ENCODE data around the gene ZNF212. TPM values are rescaled to one million over a fixed set of nuclear protein-coding genes. Genes with fewer than 3 reads are reported as not detected.

The ZNF212 gene
- polyA plus RNA-seq, 1 donor from 2014 or later, result 12.2 TPM

GRCh38 chr7:149294634-149295480 lies 55.4 kb downstream of the ZNF212 start:
- no peaks in the 10 kb centered on the region for H3F3A ChIP-seq (ENCODE audit: insufficient read depth, low read length, poor library complexity, severe bottlenecking)
- H3K27me3 ChIP-seq (ENCODE audit: insufficient read depth, low read depth, low read length), result no peaks in the 10 kb centered on the region
- H3K9me2 ChIP-seq (ENCODE audit: insufficient read depth, low read length), result no peaks in the 10 kb centered on the region
- H3K36me3 ChIP-seq (ENCODE audit: insufficient read depth, low read length), result no peaks in the 10 kb centered on the region
- H3K9me3 ChIP-seq (ENCODE audit: low read length), result no peaks in the 10 kb centered on the region
- no peak overlapping the region for H3K4me3 ChIP-seq (ENCODE audit: low read length)
- no peak overlapping the region for H3K9ac ChIP-seq (ENCODE audit: low read length)
- TF ChIP-seq RAD21 (conservative IDR thresholded peaks at IDR 0.05), result no peak
- no peak for TF ChIP-seq CTCF (IDR thresholded peaks at IDR 0.05; ENCODE audit: poor library complexity, severe bottlenecking)
- no peak for TF ChIP-seq EP300 (conservative IDR thresholded peaks at IDR 0.05; ENCODE audit: poor library complexity, severe bottlenecking)
- no peak for TF ChIP-seq SMC3 (conservative IDR thresholded peaks at IDR 0.05; ENCODE audit: poor library complexity)
- TF ChIP-seq POLR2AphosphoS5 (IDR thresholded peaks at IDR 0.05), result no peak
- TF ChIP-seq TAF1 (IDR thresholded peaks at IDR 0.05; ENCODE audit: low read depth), result no peak
- H3K79me2 ChIP-seq (replicated peaks; ENCODE audit: insufficient read depth, low read length), result no peaks in the 10 kb centered on the region
- H3K27ac ChIP-seq (ENCODE audit: low read length), result no peak overlapping the region
- H4K20me1 ChIP-seq (ENCODE audit: insufficient read depth), result no peaks in the 10 kb centered on the region
- no peak overlapping the region for H2AFZ ChIP-seq (ENCODE audit: low read depth, low read length)
- H3K4me2 ChIP-seq (ENCODE audit: low read length), result no peak overlapping the region

GRCh38 chr7:149295481-149295850 lies 56.0 kb downstream of the ZNF212 start:
- Histone ChIP-seq H3K9me3 (ENCODE audit: low read length) (no peaks in the 10 kb centered on the region), H3K27ac (ENCODE audit: low read length) (no peak overlapping the region), H3K79me2 (replicated peaks; ENCODE audit: insufficient read depth, low read length) (no peaks in the 10 kb centered on the region), H4K20me1 (ENCODE audit: insufficient read depth) (no peaks in the 10 kb centered on the region), H3K4me3 (ENCODE audit: low read length) (no peak overlapping the region), H2AFZ (ENCODE audit: low read depth, low read length) (no peak overlapping the region), H3K36me3 (ENCODE audit: insufficient read depth, low read length) (no peaks in the 10 kb centered on the region), H3F3A (ENCODE audit: insufficient read depth, low read length, poor library complexity, severe bottlenecking) (no peaks in the 10 kb centered on the region), H3K27me3 (ENCODE audit: insufficient read depth, low read depth, low read length) (no peaks in the 10 kb centered on the region), H3K4me2 (ENCODE audit: low read length) (no peak overlapping the region), H3K9ac (ENCODE audit: low read length) (no peak overlapping the region), H3K9me2 (ENCODE audit: insufficient read depth, low read length) (no peaks in the 10 kb centered on the region)
- TF ChIP-seq REST (IDR thresholded peaks at IDR 0.05; ENCODE audit: borderline replicate concordance), result no peak
- TF ChIP-seq TAF1 (IDR thresholded peaks at IDR 0.05; ENCODE audit: low read depth), result no peak
- no peak for TF ChIP-seq SMC3 (conservative IDR thresholded peaks at IDR 0.05; ENCODE audit: poor library complexity)
- no peak for TF ChIP-seq EP300 (conservative IDR thresholded peaks at IDR 0.05; ENCODE audit: poor library complexity, severe bottlenecking)
- TF ChIP-seq EZH2 (IDR thresholded peaks at IDR 0.05; ENCODE audit: borderline replicate concordance, insufficient read depth, low read length, poor library complexity, severe bottlenecking), result no peak

Measured in neural cell (in vitro differentiated cells).